Kasumi-1 (cell line): ENCODE data around the gene MYLK.
A peak's percentile ranks its signal among the peaks of the same experiment; 100 is the strongest.
"Not testable (repeated sequence)": the region's sequence is repeated elsewhere in the genome, so short reads cannot be mapped to it uniquely, and the experiment has no call there.

Experiments
- DNase-seq, 2 experiments: peaks; one replicate each; lab custom pipeline; 2025; lab: John Stamatoyannopoulos, UW

The MYLK gene, protein sequence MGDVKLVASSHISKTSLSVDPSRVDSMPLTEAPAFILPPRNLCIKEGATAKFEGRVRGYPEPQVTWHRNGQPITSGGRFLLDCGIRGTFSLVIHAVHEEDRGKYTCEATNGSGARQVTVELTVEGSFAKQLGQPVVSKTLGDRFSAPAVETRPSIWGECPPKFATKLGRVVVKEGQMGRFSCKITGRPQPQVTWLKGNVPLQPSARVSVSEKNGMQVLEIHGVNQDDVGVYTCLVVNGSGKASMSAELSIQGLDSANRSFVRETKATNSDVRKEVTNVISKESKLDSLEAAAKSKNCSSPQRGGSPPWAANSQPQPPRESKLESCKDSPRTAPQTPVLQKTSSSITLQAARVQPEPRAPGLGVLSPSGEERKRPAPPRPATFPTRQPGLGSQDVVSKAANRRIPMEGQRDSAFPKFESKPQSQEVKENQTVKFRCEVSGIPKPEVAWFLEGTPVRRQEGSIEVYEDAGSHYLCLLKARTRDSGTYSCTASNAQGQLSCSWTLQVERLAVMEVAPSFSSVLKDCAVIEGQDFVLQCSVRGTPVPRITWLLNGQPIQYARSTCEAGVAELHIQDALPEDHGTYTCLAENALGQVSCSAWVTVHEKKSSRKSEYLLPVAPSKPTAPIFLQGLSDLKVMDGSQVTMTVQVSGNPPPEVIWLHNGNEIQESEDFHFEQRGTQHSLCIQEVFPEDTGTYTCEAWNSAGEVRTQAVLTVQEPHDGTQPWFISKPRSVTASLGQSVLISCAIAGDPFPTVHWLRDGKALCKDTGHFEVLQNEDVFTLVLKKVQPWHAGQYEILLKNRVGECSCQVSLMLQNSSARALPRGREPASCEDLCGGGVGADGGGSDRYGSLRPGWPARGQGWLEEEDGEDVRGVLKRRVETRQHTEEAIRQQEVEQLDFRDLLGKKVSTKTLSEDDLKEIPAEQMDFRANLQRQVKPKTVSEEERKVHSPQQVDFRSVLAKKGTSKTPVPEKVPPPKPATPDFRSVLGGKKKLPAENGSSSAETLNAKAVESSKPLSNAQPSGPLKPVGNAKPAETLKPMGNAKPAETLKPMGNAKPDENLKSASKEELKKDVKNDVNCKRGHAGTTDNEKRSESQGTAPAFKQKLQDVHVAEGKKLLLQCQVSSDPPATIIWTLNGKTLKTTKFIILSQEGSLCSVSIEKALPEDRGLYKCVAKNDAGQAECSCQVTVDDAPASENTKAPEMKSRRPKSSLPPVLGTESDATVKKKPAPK (N-terminal part only)

DNA sequence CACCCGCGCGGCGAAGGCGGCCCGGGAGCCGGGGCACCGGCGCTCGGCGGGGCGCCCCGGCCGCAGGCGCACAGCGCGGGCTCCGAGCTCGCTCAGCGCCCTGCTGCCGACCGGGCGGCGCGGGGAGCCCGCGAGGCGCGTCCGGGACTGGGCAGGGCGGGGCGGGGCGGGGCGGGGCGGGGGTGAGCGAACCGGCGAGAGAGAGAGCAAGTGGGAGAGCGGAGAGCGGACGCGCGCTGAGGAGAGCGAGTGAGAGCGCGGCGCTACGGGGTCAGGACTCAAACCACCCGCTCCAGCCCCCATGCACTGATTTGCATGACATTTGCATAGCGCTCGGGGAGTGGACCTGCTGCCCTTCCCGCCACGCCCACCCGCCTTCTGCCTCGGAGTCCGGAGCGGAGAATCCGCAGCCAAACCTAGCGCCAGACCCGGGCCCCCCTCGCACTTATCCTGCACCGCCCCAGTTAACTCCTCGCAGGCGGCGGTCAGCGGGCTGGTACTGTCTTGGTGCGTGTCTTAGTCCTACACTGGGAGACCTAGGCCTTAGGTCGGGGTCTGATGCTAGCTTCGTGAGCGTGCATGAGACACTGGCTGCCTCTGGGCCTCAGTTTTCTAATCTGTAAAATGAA lies at the start of gene MYLK:
TSS of gene MYLK (minus strand) at position 130 of the 629 bp plus-strand sequence. CDS start 90,491 bp downstream, outside the sequence.
- peak; percentile 60 to 77 for DNase-seq

DNA sequence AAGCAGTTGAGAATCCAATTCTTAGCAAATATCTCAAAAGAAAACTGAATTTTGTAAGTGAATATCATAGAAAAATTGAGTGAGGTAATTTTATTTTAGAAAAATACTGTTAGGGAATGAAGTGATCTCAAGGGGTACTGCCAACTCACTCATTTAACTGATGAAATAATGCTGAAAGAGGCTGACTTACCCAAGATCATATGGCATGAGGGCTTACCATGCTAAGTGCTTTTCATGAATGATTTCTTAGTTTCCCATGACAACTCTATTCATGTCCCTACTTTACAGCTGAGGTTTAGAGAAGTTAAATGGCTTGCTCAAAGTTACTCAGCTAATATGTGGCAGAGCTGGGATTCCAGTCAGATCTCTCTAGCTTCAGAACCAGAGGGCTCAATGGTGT lies 46.3 kb upstream of the MYLK start:
- no peak for DNase-seq

DNA sequence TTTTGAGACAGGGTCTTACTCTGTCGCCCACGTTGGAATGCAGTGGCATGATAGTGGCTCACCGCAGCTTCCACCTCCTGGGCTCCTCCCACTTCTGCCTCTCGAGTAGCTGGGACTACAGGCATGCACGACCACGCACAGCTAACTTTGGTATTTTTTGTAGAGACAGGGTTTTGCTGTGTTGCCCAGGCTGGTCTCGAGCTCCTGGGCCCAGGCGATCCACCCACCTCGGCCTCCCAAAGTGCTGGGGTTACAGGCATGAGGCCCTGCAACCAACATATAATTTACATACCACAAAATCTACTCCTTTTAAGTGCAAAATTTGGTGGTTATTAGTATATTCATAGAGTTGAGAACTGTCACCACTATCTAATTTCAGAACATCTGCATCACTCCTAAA lies 45.2 kb upstream of the MYLK start:
- DNase-seq = no peak

DNA sequence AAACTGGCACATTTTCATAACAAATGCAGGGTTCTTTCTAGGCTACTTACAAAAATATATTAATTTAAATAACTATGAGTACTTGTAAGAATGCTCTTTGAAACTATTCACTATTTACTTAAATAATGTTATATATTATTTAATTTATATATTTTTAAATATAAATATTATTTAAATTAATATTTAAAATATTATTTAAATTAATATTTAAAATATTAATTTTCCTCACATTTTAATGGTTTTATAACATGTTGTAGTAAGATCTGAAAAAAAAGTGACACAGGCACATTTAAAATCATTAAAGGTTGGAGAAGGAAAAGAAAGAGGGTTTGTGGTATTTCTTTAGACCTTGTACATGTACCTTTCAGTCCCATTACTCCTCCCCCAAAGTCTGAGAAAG lies 42.3 kb upstream of the MYLK start:
- no peak for DNase-seq

DNA sequence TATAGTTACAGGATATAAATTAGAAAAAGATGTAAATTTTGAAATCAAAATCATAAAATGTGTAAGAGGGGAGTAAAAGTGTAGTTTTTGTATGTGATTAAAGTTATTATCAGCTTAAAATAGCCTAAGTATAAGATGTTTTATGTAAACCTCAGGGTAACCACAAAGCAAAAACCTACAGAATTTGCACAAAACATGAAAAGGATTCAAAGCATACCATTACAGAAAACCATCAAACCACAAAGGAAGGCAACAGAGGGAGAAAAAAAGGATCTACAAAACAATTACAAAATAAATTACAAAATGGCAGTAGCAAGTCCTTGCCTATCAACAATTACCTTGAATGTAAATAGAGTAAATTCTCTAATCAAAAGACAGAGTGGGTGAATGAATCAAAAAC lies 36.7 kb upstream of the MYLK start:
- no peak for DNase-seq

DNA sequence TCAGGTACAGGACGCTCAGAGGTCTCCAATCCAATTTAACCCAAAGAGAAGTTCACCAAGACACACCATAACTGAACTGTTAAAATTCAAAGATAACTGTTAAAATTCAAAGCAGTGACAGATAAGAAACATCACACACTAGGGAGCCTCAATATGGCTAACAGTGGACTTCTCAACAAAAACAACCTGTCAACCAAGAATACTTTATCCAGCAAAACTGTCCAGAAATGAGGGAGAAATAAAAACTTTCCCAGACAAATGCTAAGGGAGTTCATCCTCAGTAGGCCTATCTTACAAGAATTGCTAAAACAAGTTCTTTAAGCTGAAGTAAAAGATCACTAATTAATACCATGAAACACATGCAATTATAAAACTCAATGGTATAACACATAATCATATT lies 36.3 kb upstream of the MYLK start:
- no peak for DNase-seq

DNA sequence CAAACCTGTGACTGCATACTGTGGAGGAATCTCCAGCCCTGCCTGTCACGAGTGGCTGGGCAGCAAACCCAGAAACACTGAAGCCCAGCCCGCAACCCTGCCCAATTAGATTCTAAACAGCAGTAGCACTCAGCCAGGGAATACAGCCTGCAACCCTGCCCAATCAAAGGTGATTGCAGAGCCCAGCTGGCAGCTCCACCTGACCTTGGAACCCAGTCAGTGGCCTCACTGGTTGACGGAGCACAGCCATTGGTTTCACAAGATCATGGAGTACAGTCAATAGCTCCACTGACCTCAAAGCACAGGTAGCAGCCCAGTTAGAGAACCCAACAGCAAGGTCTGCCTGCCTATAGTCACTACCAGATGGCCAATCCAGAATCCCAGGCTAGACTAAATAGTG lies 35.2 kb upstream of the MYLK start:
- no peak for DNase-seq

DNA sequence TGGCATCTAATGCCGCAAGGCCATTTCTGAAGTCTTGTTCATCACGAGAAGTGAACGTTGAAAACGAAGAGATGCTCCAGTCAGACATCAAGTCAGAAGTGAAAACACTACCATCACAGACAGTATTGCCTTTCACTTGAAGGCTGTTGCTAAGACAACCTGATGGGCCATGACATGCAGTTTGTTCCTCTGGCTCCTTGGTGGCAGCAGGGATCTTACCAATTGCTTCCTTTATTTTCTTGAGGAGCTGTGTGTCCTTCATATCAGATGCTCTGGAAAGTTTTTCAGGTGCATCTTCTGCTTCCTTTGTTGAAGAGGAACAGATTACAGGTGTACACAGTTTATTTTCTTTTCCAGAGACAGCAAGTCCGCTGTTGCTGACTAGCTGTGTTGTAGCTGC lies 30.7 kb upstream of the MYLK start:
- DNase-seq = no peak

DNA sequence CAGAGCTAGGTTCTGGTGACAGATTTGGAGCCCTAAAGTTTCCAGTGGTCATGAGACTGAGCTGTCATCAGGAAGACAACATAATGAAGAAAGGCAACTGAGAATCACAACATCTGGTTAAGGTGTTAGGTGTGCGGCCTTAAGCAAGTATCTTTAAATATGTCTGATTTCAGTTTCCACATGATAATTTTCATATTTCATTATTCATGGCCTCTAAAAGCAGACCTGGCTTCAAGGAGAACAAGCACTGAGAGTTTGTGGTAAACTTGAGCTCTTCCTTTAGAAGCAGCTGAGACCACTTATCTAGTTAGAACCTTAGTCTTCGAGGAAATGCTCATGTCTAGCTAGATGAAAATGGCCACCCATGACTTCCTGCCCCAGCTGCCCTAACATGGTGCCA lies 25.7 kb upstream of the MYLK start:
- no peak for DNase-seq

DNA sequence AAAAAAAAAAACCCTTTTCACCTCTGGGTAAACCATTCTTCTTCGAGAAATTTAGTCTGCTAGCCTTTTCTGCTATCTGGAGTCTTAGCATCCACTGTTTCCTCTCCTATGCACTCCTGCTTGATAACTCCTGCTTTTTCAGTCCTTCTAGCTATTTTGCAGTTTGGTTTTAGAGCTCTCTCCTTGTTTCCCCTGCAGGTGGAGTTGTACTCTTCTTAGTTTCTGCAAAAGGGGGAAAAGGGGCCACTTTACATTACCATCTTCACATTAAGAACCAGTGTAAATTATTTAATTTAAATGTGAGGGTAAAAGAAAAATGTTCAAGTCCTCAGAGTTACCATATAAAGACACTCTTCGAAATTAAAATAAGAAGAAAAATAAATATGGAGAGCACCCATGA lies 23.6 kb upstream of the MYLK start:
- no peak for DNase-seq

DNA sequence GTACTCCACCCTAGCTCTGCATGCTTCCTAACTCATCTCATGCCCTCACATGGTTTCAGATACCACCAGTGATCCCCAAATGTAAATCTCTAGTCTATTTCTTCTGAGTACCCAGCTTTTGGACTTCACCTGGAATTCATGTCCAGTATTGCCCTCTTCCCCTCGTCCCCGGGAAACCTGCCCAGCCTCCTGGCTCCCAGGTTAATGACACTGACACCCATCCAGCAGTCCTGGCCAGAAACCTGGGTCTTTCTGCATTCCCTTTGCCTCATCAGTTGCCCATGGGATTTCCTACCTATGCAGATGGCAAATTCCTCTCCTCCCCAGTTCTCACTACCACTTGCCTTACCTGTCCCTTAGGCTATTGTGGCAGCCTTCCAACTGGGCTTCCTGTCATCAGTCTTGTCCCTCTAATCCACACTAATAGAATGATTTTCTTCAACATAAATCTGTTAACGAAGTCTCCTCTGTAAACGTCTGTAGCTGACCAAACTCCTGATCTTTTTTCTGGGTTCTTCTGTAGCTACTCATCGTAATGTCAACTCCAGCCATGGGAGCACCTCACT lies 15.3 kb upstream of the MYLK start:
- no peak for DNase-seq

DNA sequence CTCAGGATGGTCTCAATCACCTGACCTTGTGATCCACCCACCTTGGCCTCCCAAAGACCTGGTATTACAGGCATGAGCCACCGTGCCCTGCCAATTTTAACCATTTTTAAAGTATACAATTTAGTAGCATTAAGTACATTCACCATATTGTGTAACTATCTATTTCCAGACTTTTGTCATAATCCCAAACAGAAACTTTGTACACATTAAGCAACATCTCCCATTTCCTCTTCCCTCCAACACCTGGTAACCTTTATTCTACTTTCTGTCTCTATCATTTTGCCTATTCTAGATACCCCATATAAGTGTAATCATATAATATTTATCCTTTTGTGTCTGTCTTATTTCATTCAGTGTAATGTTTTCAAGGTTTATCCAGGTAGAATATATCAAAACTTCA lies 8.9 kb upstream of the MYLK start:
- no peak for DNase-seq

DNA sequence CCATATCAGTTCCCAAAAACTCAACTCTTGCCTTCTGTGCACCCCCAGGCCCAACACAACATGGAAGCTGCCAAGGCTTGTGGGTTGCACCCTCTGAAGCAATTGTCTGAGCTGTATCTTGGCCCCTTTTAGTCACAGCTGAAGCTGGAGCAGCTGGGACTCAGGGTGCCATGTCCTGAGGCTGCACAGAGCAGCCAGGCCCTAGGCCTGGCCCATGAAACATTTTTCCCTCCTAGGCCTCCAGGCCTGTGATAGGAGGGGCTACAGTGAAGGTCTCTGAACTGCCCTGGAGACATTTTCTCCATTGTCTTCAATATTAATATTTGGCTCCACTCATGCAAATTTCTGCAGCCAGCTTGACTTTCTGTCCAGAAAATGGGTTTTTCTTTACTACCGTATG lies 8.1 kb upstream of the MYLK start:
- no peak for DNase-seq

DNA sequence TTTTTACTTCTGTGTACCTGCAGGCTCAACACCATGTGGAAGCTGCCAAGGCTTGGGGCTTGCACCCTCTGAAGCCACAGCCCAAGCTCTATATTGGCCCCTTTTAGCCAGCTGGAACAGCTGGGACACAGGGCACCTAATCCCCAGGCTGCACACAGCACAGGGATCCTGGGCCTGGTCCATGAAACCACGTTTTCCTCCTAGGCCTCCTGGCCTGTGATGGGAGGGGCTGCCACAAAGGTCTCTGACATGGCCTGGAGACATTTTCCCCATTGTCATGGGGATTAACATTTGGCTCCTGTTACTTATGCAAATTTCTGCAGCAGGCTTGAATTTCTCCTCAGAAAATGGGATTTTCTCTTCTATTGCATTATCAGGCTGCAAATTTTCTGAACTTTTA lies 6.9 kb upstream of the MYLK start:
- DNase-seq = not testable (repeated sequence)

DNA sequence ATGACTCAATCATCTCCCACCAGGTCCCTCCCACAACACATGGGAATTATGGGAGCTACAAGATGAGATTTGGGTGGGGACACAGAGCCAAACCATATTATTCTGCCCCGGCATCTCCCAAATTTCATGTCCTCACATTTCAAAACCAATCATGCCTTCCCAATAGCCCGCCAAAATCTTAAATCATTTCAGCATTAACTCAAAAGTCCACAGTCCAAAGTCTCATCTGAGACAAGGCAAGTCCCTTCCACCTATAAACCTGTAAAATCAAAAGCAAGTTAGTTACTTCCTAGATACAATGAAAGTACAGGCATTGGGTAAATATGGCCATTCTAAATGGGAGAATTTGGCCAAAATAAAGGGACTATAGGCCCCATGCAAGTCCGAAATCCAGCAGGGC lies 6.0 kb upstream of the MYLK start:
- not testable (repeated sequence) for DNase-seq

DNA sequence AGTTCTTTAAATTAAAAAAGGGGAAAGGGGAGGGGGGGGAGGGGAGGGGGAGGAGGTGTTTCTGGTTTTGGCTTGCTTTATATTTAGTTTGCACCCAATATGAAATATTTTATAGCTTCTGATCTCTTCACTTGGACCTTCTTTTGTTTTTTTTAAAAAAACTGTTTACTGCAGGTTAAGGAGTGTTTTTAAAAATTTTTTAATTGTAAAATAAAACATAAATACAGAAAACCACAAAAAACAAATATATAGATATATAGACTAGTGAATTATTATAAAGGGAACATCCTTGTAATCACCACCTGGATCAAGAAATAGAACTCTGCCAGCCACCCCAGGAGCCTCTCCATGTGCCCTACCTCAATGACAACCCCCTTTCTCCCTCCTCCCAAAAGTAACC lies 861 bp upstream of the MYLK start:
- no peak for DNase-seq

DNA sequence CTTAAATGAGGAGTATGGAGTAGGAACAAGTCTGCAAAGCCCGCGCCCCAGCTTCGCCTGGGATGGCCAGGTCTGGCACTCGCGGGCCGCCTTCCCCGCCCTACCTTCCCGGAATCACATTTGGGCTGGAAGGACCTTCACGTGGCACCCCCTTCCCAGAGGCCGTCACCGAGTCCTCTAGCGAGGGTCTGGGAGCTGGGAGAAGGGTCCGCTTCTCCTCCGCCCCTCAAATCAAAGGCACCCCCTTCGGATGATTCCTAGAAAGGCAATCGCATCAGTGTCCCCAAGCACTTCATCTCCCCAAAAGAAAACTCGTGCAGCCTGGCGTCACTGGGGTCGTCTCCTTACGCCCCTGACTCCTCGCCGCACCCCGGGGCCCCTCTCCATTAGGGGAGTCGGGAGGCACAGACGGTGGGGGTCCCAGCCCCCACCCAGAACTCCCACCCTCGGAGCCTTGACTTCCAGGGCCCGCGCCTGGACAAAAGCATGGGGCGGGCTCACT lies 380 bp downstream of the MYLK start:
- no peak for DNase-seq

DNA sequence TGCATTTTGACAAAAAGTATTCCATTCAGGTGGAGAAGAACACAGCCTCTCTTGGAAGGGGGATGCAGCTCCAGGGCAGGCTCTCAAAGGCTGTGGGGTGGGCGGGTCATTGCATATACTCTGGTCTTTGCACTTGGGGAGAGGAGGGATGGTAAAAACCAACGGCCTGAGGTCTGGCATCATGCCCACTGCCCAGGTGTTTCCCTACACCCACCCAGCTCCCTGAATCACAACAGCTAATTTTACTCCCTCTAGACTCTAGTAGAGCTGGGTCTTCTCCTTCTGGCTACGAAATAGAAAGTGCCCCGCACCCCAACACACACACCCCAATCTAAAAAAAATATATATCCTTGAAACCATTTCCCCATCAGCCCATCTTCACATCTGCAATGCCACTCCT lies 1.0 kb downstream of the MYLK start:
- no peak for DNase-seq

DNA sequence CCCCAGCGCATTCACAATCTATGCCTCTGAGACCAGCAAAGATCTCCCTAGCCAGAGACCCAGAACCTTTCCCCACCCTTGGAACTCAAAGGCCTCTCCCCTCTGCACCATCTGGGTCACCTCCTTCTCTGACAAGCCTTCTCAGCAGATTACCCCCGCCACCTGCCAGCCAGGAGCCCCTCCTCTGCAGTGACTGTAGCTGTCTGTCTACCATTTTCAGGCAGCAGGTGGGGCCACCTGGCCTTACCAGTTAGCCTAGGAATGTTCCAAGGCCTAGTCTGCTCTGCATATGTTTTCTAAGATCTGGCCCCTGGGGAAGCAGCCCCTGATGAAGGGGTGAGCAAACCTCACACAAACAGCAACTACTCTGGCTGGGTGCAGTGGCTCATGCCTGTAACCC lies 2.4 kb downstream of the MYLK start:
- DNase-seq = no peak

DNA sequence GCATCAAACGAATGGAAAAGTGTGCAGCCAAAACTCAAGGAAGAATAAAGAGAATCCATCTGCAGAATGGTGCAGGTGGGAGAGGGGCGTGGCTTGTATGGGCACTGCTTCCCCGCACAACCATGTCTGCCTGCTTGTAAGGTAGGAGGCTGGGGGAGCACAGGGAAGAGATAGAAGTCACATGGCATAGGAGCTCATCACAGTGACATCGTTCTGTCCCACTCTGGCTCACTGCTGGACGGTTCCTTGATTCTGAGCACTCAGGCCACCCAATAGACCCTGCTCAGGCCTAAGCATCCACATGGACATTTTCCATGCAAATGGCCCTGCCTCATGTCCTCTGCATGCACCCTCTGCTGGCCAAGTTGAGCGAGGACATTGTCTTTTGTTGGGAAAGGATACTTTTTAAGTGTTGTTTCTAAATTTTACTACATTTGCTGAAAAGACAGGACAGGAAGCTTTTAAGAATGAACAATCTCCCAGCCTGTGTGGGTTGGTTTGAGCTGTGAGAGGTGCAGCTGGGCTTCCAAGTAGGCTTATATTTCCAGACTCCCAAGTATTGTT lies 3.1 kb downstream of the MYLK start:
- DNase-seq = peak; percentile 19 to 23

DNA sequence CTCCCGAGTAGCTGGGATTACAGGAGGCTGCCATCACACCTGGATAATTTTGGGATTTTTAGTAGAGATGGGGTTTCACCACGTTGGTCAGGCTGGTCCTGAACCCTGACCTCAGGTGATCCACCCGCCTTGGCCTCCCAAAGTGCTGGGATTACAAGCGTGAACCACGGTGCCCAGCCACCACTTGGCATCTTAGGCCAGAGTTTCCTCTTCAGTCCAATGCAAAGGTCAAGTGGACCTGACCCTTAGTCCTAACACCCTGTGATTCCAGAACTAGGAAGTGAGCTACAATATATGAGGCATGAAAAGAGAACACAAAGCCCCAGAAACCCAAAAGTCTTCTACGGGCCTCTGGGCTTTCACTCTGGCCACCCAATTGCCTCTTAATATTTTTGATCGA lies 5.3 kb downstream of the MYLK start:
- DNase-seq = no peak
